Raji (cell line): ENCODE results near the gene CNPPD1.

Experiments used
- POLR2A ChIP-seq: IDR thresholded peaks from 2 replicates; pipeline ENCODE4 v1.6.1; 2011; ENCODE audit warnings: low read depth, low read length, control low read depth; ENCODE audit not compliant: insufficient read depth

CNPPD1 gene

DNA sequence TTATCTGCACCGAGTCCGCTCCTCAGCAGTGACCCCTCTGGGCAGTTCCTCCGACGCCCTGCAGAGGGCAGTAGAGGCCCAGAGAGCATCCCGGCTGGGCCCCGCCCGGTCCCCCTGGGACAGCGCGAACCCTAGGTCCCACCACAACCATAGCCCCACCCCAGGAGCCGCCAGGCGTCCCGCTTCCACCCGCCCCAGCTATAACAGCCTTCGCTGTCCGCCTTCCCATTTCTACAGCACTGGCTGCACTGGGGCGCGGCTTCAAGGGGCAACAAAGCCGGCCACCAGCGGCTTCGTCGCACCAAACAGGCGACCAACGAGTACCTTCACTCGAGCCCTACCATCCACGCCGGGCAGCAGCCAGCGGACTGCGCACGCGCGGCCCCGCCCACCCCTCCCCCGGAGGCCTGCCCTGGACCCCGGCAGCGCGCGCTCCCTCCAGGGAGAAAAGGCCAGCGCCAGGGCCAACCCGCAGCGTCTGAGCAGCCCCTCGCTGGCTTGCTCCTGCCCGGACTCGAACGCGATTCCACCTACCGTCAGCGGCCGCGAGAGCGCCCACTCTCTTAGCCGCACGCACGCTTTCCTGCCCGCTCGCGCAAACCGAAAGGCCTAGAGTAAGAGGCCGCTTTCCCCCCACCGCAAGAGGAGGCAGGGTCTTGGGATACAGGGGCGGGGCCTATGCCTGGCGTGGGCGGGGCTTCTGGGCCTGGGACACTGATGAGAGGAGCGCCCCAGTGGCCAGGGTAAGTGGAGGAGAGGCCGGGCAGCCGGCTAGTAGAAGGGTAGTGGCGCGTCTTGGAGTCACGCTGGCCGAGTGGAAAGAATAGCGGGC is 16.3 kb downstream of the CNPPD1 start, which contains the start of gene NHEJ1:
NHEJ1 (minus strand) TSS at position 630 of the 832 bp plus-strand sequence. CDS start 2,453 bp downstream, outside the sequence.
- TF ChIP-seq POLR2A: peak; percentile 90

DNA sequence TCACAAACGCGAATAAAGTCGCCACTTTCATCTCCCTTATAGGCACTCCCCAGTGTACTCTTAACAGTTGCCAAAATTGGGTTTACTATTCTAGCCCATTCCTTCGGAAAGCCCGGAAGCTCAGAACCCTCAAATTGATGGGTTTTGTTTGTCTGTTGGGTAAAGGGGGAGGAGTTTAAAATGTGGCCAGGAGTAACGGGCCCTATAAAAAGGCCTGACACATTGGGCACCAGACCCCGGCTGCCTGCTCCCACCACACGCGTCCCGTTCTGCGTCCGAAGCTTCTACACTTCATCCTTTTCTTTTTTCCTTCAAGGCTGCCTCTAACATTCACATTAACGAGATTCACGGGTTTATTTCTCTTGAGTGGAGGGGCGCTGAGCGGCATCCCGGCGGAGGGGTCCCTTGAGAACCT is 16.9 kb downstream of the CNPPD1 start:
- no peak for TF ChIP-seq POLR2A

DNA sequence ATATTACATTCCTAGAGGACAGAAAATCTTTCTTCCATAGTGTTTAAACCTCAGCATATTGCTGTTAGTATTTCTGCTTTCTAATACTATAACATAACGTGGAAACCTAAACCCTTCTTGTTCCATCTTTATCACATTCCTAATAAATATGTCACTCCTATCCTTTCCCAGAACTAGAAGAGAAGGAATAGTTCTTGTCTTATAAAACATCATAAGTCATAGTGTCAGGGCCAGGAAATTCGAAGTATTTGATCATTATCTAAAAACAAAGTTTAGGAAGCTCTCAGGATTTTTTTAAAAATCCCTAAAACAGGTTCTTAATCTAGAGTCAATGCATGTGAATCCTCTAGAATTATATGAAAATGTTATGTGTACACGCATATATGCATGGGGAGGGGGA is 18.1 kb downstream of the CNPPD1 start:
- no peak for TF ChIP-seq POLR2A

DNA sequence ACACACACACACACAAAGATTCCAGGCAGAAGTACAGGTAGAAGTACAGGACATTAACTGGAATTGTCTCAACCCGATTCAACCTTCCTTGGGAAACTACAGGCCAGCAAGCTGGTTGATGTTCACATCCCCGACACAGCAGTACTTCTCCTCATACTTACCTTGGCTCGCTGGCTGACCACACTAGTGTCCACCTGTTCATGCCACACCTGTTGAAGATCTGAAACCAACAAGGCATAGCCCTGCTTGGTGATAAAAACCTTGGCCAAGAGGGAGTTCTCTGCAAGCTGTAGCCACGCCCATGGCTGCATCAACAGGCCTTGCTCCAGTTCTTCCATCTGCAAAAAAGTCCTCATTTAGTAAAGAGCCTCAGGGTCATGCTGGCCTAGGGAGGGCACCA is 18.7 kb downstream of the CNPPD1 start:
- no peak for TF ChIP-seq POLR2A

DNA sequence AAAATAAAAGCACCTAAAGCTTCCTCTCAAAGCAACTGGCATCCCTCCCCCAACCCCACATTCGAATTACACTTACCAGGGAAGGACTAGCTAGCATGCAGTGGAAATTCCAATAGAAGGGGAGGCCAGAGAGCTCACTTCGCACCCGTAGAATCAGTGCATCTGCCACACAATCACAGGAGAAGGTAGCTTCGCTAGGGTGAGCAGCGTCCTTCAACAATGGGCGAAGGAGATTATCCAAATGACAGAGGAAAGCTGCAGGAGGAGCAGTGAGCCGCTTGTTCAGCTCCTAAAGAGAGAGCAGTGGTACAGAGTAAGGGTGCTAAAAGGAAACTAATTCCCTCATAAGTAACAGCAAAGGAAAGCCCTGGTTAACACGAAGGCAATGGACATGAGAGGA is 19.3 kb downstream of the CNPPD1 start:
- TF ChIP-seq POLR2A: no peak

DNA sequence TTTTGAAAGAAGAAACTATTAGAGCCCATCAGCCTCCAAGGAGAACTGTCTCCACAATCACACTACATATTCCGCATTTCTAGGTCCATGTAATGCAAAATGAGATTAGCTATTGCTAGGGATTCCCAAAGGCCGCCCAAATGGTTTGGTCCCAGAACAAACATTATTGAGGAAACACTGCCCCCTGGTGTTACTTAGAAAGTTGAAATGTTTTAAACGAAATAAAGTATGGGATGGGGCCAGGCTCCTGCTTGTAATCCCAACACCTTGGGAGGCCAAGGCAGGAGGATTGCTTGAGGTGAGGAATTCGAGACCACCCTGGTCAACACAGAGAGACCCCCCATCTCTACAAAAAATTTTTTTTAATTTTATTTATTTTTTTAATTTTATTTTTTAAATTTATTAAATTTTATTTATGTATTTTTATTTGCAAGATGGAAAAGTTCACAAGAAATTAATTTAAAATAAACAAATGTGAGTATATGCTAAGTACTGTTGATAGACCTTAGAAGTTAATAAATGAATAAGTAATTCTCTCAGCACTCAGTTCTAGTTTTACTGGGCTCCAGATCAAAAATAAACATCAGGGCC is 21.6 kb downstream of the CNPPD1 start:
- TF ChIP-seq POLR2A: no peak

DNA sequence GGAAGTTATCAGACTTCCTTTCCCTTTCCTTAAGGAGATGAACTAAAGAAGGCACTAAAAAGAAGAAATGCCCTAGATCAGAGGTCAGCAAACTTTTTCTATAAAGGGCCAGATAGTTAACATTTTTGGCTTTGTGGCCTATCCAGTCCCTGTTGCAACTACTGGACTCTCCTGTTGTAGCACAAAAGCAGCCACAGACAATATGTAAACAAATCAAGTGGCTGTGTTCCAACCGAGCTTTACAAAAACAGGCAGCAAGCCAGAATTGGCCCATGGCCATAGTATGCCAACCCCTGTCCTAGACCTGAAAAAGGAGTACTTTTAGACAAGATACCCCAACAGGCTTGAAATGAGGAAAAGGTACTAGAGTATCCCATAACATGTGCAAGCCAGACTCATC is 27.1 kb downstream of the CNPPD1 start:
- no peak for TF ChIP-seq POLR2A

DNA sequence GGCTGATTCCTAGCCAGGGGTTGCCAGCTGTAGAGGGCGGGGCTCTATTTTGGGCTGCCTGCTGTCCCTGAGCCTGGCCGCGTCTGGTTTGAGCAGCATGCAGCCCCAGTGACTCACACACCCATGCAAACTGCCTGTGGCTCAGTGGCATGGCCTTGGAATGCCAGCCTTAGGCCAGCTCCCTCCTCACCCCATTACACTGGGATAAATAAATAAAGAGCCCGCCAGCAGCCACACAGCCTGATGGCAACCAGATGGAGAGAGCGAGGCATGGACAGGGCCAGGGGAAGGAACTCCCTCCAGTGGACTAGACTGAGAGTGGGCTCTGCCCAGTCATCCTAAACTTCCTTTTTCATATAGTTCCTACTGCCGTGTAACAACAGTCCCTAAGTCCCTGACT is 34.4 kb downstream of the CNPPD1 start:
- TF ChIP-seq POLR2A: no peak

DNA sequence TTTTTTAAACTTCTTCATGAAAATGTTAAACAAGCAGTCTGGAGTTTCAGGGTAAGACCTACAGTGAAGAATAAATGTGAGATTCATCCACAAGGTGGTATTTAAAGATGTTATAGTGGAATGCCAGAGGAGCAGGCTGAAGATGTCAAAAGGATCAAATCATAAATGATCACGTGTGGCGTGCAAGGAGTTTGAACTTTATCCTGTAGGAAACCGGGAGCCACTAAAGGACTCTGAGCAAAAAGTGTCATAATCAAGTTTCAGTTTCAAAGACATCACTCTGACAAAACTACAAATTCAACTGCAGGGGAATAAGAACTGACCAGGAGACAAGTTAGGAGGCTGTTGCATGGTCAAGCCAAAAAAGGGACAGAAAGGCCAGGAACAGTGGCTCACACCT is 36.0 kb downstream of the CNPPD1 start:
- no peak for TF ChIP-seq POLR2A

DNA sequence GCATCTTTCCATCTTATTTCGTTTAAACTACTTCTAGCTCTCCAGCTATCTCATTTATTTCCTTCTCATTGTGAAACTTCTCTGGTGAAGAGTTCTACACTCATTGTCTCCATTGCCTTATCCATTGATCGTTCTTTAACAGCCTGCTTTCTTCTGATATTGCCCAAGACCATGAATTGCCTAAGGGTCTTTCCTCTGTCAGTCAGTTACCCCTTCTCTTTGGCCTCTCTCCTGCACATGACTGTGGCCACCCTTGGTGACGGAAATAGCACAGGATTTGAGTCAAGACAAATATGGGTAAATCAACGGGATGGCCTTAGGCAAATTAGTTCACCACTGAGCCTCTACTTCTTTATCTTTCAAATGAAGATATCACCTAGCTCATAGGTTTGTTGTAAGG is 42.7 kb downstream of the CNPPD1 start:
- no peak for TF ChIP-seq POLR2A

DNA sequence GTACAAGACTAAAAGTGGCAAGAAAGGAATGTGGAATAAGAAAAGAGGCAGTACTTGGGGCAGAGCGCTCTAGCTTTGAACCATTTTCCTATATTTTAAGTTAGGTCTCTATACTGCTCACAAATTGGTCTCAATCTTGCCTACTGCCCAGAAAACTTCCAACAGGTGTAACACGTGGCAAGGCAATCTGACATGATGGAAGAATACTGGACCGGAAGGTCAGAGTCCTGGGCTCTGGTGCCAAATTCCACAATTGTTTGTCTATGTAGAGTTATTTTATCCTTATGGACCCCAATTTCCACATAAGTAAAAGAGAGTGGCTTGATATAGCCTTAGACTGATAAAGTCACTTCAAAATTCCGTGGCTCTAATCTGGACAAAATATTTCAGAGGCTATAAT is 45.0 kb downstream of the CNPPD1 start:
- no peak for TF ChIP-seq POLR2A

DNA sequence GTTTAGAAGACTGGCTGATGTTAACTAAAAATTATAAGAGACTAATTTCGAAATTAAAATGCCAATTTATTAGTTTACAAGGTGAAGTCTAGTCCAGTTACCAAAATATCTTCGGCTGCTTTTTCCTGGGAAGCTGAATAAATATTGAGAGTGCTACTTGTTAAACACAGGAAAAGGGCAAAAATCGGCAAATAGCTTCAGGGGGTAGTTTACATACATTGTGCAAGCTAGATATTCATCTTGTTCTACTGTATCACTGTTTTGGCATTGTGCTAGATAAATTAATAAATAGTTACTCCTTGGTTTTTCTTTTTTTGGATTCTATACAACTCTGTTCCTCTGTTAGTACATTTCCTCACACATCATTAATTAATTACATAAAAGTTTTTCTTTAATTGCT is 45.4 kb downstream of the CNPPD1 start:
- TF ChIP-seq POLR2A: no peak

DNA sequence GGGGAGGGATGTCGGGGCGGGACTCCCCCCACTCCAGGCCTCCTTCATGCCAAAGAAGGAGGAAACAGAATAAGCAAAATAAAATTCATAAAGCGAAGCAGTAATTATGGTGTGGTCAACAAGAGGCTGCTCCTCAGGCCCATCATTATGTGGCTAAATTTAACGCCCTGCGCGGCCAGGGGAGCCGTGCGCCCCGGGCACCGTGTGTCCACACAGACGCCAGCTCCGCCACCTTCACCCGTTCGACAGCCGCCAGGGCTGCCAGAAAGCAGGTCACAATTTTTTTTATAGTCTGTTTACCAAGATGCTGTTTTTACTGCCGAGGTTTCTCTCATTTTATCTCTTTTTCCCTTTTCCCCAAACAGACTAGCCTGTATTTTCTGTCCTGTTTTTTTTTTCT is 47.1 kb downstream of the CNPPD1 start:
- TF ChIP-seq POLR2A: no peak

DNA sequence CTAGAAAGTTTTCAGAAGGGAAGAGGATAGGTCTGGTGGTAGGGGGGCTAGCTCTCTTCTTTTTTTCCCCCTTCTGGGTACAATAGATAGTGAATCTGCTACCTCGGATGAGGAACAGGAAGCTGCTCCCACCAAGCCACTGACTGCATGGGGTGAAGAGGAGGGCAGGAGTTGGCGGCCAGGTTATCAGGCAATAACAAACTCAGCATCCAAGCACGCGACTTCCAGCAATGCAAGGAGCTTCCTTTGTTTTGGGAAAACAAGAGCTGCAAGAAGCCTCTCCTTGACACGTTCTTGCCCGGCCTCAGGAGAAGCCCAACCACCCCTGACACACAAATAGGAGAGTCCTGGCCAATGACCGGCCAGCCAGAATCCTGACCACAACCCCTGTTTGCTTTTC is 48.3 kb downstream of the CNPPD1 start:
- no peak for TF ChIP-seq POLR2A

DNA sequence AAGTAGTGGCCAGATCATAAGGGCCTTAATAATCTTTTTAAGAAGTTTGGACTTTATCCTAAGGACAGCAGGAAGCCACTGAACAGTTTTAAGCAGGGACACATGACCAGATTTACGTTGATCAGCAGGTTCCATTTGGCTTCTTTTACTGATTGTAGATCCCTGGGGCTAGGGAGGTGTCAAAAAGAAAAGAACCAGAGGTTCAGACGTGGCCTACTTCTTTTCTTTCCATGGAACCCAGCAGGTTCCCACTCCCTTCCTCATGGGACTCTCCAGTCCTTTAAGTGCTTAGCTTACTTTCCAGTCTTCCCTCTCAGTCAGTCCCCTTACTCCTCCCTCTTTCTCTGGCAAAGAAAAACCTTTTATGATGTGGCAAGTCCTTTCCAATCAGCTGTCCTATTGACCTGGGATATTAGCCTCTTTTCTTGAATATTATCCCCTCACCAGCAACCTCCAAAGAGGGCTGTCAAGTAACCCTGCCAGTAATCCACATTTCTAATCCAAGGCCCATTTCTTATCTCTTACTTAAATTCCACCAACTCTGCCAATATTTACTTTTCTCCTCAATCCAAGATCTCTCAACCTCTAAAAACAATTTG is 49.6 kb downstream of the CNPPD1 start:
- TF ChIP-seq POLR2A: no peak

DNA sequence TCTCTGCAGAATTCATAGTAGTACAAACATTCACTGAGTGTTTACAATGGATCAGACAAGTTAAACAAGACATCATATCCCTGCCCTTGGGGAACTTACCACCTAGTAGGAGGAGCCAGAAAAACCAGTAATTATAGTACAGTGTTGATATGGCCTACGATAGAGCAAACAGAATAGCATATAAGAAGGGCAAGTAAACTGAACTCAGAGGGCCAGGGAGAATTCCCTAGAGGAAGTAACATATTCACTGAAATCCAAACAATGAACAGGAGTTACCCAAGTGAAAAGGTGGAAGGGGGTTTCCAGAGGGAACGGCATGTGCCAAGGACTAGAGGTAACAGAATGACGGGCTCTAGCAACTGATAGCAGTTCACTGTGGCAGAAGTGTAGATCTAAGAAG is 50.2 kb downstream of the CNPPD1 start:
- no peak for TF ChIP-seq POLR2A

DNA sequence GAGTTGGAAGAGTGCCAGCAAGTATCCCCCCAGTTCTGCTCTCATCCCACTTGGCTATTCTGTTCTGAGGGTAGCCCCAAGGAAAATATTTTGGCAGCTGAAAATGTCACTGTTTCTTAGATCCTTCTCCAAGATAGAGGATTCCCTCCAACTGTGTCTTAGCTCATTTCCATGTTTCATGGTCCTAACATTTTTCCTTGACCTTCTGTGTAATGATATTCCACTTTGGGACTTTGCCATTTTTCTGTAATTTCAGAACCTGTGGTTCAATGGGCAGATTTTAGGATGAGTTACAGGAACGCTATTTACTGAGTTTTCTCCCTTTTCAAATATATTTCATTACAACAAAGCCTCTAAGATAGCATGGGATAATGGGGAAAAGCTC is 50.8 kb downstream of the CNPPD1 start:
- TF ChIP-seq POLR2A: no peak
